Tibial nerve (tissue), 4 donors: ENCODE measurements around the gene SPECC1.

Experiments
- EP300 ChIP-seq, 2 donors: sonication (generic); formaldehyde crosslinking; IDR thresholded peaks; one replicate each; pipeline ENCODE4 v1.6.1; 2017; ENCODE audit warnings: antibody characterized with exemption in 2 of 2, mild to moderate bottlenecking in 1 of 2
- TF ChIP-seq, protein P1 (sequence below), 5 experiments: fragments of 200-600 bp in 3 of 5; fragments of 450-650 bp in 2 of 5; sonication (generic) in 3 of 5; IDR thresholded peaks; one replicate each; pipeline ENCODE4 v1.5.1; 2016 to 2019; ENCODE audit warnings: antibody characterized with exemption in 5 of 5, mild to moderate bottlenecking in 3 of 5, moderate library complexity in 2 of 5

GRCh38 chr17:20284570-20285295, 275.6 kb downstream of the SPECC1 start:
- TF ChIP-seq, protein P1, sequence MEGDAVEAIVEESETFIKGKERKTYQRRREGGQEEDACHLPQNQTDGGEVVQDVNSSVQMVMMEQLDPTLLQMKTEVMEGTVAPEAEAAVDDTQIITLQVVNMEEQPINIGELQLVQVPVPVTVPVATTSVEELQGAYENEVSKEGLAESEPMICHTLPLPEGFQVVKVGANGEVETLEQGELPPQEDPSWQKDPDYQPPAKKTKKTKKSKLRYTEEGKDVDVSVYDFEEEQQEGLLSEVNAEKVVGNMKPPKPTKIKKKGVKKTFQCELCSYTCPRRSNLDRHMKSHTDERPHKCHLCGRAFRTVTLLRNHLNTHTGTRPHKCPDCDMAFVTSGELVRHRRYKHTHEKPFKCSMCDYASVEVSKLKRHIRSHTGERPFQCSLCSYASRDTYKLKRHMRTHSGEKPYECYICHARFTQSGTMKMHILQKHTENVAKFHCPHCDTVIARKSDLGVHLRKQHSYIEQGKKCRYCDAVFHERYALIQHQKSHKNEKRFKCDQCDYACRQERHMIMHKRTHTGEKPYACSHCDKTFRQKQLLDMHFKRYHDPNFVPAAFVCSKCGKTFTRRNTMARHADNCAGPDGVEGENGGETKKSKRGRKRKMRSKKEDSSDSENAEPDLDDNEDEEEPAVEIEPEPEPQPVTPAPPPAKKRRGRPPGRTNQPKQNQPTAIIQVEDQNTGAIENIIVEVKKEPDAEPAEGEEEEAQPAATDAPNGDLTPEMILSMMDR (IDR thresholded peaks at IDR 0.05) = no peak
- no peak for TF ChIP-seq EP300 (IDR thresholded peaks at IDR 0.05)
